GM13977 (cell line): ENCODE measurements around the gene WDR7.

Experiments
- DNase-seq: peaks from one replicate; pipeline ENCODE4 v3.0.0; 2012; ENCODE audit warnings: low spot score
- in situ Hi-C: fragments of 300-500 bp; cut with MboI; formaldehyde crosslinking; loops from one replicate; pipeline ENCODE4 v1.12.0; 2022; ENCODE audit warnings: low sequenced_read_pairs, low pct_unique_long_range_greater_than_20kb, mixed read lengths, inconsistent platforms; ENCODE audit not compliant: unreplicated experiment
- TF ChIP-seq, protein P1 (sequence below): IDR thresholded peaks from 2 replicates; pipeline ENCODE4 v1.5.1; 2012; ENCODE audit warnings: mild to moderate bottlenecking, control low read depth; ENCODE audit not compliant: insufficient read depth; ENCODE audit errors: extremely low read depth, missing control alignments

The WDR7 gene

DNA sequence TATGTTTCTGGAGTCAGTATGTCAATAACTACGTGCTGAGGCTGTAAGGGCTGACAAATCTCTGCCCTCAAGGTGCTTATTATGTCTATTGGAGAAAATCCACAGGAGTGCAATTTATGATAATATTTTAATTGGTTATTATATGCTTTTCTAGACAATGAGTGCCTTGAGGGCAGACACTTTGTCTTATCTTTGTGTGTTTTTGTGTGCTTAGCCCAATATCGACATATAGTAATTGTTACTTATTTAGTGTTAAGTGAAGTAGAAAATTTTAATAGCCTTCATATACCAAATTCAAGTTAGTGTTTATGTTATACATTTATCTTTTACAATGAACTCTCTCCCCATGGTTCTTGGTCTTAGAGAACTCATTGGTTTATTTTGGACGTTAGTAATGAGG, 118.9 kb downstream of the WDR7 start:
- DNase-seq, result no peak
- TF ChIP-seq, protein P1, sequence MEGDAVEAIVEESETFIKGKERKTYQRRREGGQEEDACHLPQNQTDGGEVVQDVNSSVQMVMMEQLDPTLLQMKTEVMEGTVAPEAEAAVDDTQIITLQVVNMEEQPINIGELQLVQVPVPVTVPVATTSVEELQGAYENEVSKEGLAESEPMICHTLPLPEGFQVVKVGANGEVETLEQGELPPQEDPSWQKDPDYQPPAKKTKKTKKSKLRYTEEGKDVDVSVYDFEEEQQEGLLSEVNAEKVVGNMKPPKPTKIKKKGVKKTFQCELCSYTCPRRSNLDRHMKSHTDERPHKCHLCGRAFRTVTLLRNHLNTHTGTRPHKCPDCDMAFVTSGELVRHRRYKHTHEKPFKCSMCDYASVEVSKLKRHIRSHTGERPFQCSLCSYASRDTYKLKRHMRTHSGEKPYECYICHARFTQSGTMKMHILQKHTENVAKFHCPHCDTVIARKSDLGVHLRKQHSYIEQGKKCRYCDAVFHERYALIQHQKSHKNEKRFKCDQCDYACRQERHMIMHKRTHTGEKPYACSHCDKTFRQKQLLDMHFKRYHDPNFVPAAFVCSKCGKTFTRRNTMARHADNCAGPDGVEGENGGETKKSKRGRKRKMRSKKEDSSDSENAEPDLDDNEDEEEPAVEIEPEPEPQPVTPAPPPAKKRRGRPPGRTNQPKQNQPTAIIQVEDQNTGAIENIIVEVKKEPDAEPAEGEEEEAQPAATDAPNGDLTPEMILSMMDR, result no peak
- in situ Hi-C loops, result no loop called here

DNA sequence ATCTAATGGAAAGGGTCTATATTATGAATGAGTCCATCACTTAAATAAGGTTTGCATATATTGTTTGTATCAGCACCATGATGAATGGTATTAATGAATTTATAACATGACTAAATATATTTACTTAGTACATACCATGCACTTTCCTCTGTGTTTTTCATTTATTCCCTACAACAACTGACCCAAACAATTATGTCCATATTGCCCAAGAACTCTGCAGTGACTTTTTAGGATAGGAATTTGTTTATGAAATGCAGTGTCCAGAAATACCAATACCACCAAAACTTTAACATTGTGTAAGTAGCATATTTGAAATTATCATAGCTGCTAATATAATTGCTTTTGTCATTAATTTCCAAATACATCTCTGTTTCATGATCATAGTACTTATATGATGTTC, 119.7 kb downstream of the WDR7 start:
- no peak for DNase-seq
- in situ Hi-C loops, result no loop called here
- TF ChIP-seq, protein P1, result no peak

DNA sequence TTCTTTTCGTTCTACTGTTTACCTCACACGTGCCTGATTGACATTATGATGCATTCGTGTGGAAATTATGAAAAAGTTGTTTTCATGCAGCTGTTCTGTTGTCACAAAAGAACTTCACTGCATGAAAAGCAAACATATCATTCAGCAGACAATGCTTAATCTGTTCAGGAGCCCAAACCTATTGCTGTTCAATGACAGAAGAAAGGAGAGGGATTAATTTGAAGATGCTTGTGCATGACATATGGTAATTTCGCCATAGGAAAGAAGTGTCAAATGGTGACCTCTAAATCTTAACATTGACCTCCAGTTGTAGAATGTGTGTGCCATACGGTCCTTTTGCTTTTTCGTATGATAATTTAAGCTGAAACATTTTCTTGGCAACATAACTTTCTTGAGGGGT, 124.5 kb downstream of the WDR7 start:
- TF ChIP-seq, protein P1, result no peak
- in situ Hi-C loops, result no loop called here
- DNase-seq, result no peak

DNA sequence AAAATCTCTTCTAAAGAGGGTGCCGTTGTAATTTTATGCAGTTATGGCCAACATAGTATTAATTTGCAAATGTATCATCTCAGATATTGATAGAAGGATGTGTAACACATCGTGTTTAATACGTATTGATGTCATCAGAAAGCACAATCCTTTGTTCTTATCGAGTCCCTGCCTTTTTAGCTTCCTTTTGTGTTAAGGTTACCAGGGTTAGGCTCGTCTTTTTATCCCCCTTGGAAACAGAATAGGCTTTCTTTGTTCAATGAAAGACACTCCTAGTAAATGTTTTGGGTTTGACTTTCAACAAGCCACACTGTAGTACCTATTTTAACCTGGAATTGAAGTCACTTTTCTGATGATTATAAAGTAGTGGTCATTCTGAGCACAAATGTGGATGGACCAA, 136.2 kb downstream of the WDR7 start:
- TF ChIP-seq, protein P1, result no peak
- no peak for DNase-seq
- in situ Hi-C loops, result no loop called here

DNA sequence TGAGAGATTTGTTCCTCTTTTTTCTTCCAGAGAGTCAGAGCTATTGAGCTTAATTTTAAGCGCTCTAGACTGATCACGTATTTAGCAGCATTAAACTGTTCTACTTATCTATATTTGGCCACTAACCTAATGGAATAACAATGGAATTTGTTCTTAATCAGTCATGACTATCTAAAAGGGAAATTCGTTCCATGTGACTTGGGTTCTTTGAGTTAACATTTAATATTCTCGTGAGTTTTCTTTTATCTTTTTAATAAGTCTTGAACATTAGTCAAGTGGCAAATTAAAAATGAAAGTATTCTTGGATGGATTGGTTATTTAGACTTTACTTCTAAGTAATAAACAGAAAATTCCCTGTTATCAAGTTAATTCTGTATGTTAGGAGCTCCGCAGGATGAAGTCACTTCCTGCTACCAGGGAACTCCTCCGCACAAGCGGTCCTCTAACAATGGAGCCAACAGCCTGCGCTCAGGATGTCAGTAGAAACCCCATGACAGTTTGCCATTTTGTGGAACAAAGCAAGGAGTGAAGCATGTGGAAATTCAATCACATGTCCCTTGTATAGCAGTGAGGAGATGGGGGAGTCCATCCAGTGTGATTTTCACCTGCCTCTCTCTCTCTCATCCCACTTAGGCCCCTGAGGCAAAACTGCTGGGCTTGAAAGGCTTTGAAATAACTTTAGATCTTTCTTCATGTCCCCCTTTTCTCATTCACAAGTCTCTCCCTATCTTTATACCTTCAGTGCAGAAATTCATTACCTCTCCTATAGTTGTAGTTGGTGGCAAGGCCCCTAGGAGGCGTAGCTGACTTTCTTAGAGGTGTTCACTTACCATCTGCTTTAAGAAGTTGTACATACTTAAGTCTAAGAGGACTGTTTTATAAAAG, 138.1 kb downstream of the WDR7 start:
- in situ Hi-C loops, result no loop called here
- peak; percentile 21 for DNase-seq
- TF ChIP-seq, protein P1, result peak; percentile 60

DNA sequence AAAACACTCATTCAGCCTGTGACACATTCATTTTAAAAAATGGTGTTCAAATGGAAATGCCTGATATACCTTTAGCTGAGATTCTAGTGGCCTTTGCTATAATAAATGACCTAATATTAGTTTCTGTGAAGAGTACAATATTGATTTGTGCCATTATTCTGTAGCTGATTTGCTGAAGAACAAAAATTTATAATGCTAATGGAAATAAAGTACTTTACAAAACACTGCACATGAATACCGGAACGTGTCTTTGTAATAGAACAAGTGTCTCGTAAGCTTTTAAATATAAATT, 138.7 kb downstream of the WDR7 start:
- in situ Hi-C loops, result no loop called here
- TF ChIP-seq, protein P1, result no peak
- DNase-seq, result no peak
